Measurements from ENCODE around the gene TUNAR.

GRCh38 chr14:95863295-95863694 is 13.3 kb upstream of the TUNAR start:
- TF ChIP-seq CTCF (IDR thresholded peaks at IDR 0.05) (no peak), POLR2A (IDR thresholded peaks at IDR 0.05) (no peak)

Data from adrenal gland (tissue), 5 donors.